HG03066 (cell line): ENCODE results near the gene KCNG2.

Experiments
- ATAC-seq: cut with Tn5 transposase; IDR thresholded peaks from one replicate; pipeline ENCODE4 v1.9.1; 2021; ENCODE audit warnings: low read depth; ENCODE audit not compliant: unreplicated experiment

The KCNG2 gene

GRCh38 chr18:79796531-79797405, 970 bp upstream of the KCNG2 start:
- ATAC-seq: no peak

- ATAC-seq: no peak
Measured at GRCh38 chr18:79798346-79798998, 734 bp downstream of the KCNG2 start.

- ATAC-seq: no peak
Measured at GRCh38 chr18:79798999-79799370, 1.2 kb downstream of the KCNG2 start.

- no peak for ATAC-seq
Measured at GRCh38 chr18:79799619-79800370, 2.1 kb downstream of the KCNG2 start.

GRCh38 chr18:79800371-79801180, 2.8 kb downstream of the KCNG2 start:
- ATAC-seq: no peak

GRCh38 chr18:79801217-79801616, 3.5 kb downstream of the KCNG2 start:
- ATAC-seq: no peak

- no peak for ATAC-seq
Measured at GRCh38 chr18:79801641-79802040, 3.9 kb downstream of the KCNG2 start.

- no peak for ATAC-seq
Measured at GRCh38 chr18:79802298-79802697, 4.6 kb downstream of the KCNG2 start.

- no peak for ATAC-seq
Measured at GRCh38 chr18:79803611-79804051, 5.9 kb downstream of the KCNG2 start.

- no peak for ATAC-seq
Measured at GRCh38 chr18:79804130-79804787, 6.5 kb downstream of the KCNG2 start.

- ATAC-seq: no peak
Measured at GRCh38 chr18:79805211-79805887, 7.6 kb downstream of the KCNG2 start.

GRCh38 chr18:79805926-79806487, 8.3 kb downstream of the KCNG2 start:
- ATAC-seq: no peak

- ATAC-seq: no peak
Measured at GRCh38 chr18:79806976-79807841, 9.5 kb downstream of the KCNG2 start.

- ATAC-seq: no peak
Measured at GRCh38 chr18:79809482-79810192, 11.9 kb downstream of the KCNG2 start.

GRCh38 chr18:79812052-79812451, 14.3 kb downstream of the KCNG2 start:
- no peak for ATAC-seq

GRCh38 chr18:79814373-79814772, 16.6 kb downstream of the KCNG2 start:
- no peak for ATAC-seq

GRCh38 chr18:79815657-79816056, 17.9 kb downstream of the KCNG2 start:
- ATAC-seq: no peak
